OCI-LY7 (cell line): ENCODE measurements around the gene VIL1. TPM values are rescaled to one million over a fixed set of nuclear protein-coding genes. Genes with fewer than 3 reads are reported as not detected.

Source experiments
- BruUV-seq: library from RNA; stranded (reverse); fragments of 400-500 nt; replicated peaks from 2 replicates; lab custom pipeline; 2021; lab: Mats Ljungman, UMichigan
- CTCF ChIA-PET: fragments of 300-600 bp; sonication (Branson Sonifier 250); formaldehyde crosslinking; loops from one replicate; lab custom pipeline; 2022; ENCODE audit warnings: antibody characterized with exemption; ENCODE audit not compliant: unreplicated experiment; lab: Charles Lee
- POLR2A ChIA-PET: fragments of 300-600 bp; sonication (Branson Sonifier 250); formaldehyde crosslinking; loops from one replicate; lab custom pipeline; 2022; ENCODE audit warnings: antibody characterized with exemption; lab: Charles Lee
- DNase-seq: peaks from one replicate; pipeline ENCODE4 v3.0.0-alpha.2; 2015; ENCODE audit warnings: low spot score
- H2AFZ ChIP-seq: fragments of 200-600 bp; sonication (generic), shearing (Covaris generic); 2 replicates; pipeline ENCODE4 v1.6.1; 2014; ENCODE audit warnings: mild to moderate bottlenecking, antibody characterized with exemption, low read length, moderate library complexity
- H3K27ac ChIP-seq: fragments of 200-600 bp; sonication (generic); 2 replicates; pipeline ENCODE4 v1.5.1; 2014; ENCODE audit warnings: mixed run types, low read depth, mild to moderate bottlenecking, moderate library complexity, low read length, inconsistent platforms; ENCODE audit not compliant: poor library complexity, severe bottlenecking
- H3K36me3 ChIP-seq: fragments of 200-600 bp; sonication (generic); 2 replicates; pipeline ENCODE4 v1.6.1; 2014; ENCODE audit warnings: mild to moderate bottlenecking, antibody characterized with exemption, low read length, moderate library complexity, mixed read lengths; ENCODE audit not compliant: insufficient read depth
- H3K4me1 ChIP-seq: fragments of 200-600 bp; sonication (generic); 2 replicates; pipeline ENCODE4 v1.5.1; 2014; ENCODE audit warnings: mild to moderate bottlenecking, low read length; ENCODE audit not compliant: insufficient read depth, poor library complexity, severe bottlenecking
- H3K4me2 ChIP-seq: fragments of 200-600 bp; sonication (generic); 2 replicates; pipeline ENCODE4 v1.6.1; 2014; ENCODE audit warnings: mild to moderate bottlenecking, low read length
- H3K4me3 ChIP-seq: fragments of 200-600 bp; sonication (generic); 2 replicates; pipeline ENCODE4 v1.5.1; 2014; ENCODE audit warnings: mild to moderate bottlenecking, low read depth, low read length; ENCODE audit not compliant: poor library complexity, severe bottlenecking
- H3K79me2 ChIP-seq: fragments of 200-600 bp; sonication (generic); 2 replicates; pipeline ENCODE4 v1.6.1; 2016; ENCODE audit warnings: low read depth, mild to moderate bottlenecking, low read length, moderate library complexity, mixed read lengths; ENCODE audit not compliant: insufficient read depth
- H3K9me2 ChIP-seq: fragments of 200-600 bp; sonication (generic); 2 replicates; pipeline ENCODE4 v1.6.1; 2016; ENCODE audit warnings: mild to moderate bottlenecking, low read length, mixed read lengths; ENCODE audit not compliant: insufficient read depth
- H3K9me3 ChIP-seq: fragments of 200-600 bp; sonication (generic); 2 replicates; pipeline ENCODE4 v1.6.1; 2014; ENCODE audit warnings: mild to moderate bottlenecking, mixed run types, low read length, mixed read lengths
- H4K20me1 ChIP-seq: fragments of 200-600 bp; sonication (generic); 2 replicates; pipeline ENCODE4 v1.6.1; 2014; ENCODE audit warnings: mild to moderate bottlenecking, antibody characterized with exemption, low read length, moderate library complexity, mixed read lengths; ENCODE audit not compliant: insufficient read depth
- CTCF ChIP-seq: fragments of 200-600 bp; sonication (generic); conservative IDR thresholded peaks from 2 replicates; pipeline ENCODE4 v1.5.1; 2014; ENCODE audit warnings: mild to moderate bottlenecking, antibody characterized with exemption, low read length, moderate library complexity, mixed read lengths
- EZH2phosphoT487 ChIP-seq: fragments of 200-600 bp; sonication (generic); IDR thresholded peaks from 2 replicates; pipeline ENCODE4 v1.6.1; 2018; ENCODE audit warnings: low read depth, borderline replicate concordance, mild to moderate bottlenecking, mixed run types, antibody characterized with exemption, low read length, moderate library complexity, mixed read lengths
- intact Hi-C: fragments of 100-400 bp; cut with micrococcal nuclease; formaldehyde crosslinking; loops from one replicate; pipeline ENCODE4 v1.10.0; 2022; ENCODE audit not compliant: unreplicated experiment
- total RNA-seq, 2 experiments: library from RNA; depleted of rRNA in 1 of 2; stranded (reverse); fragments of >200 nt in 1 of 2; shearing (Covaris generic) in 1 of 2; gene quantifications; 2 replicates each; pipeline ENCODE4 v1.2.3, GENCODE V29; 2014 to 2022

The VIL1 gene
- total RNA-seq, 2 experiments from 2014 or later, result 0.47 TPM; not detected in 1

- Histone ChIP-seq H3K9me2 (no peaks in the 10 kb centered on the region), H4K20me1 (no peaks in the 10 kb centered on the region), H3K4me2 (peak overlapping the region; percentile 79), H3K9me3 (no peaks in the 10 kb centered on the region), H3K79me2 (peaks cover 5% of the 10 kb centered on the region; the same call in 1 of the 2 replicates), H3K4me1 (peaks cover 44% of the 10 kb centered on the region), H3K36me3 (no peaks in the 10 kb centered on the region), H3K27ac (peak overlapping the region; percentile 87), H2AFZ (peak overlapping the region; percentile 97), H3K4me3 (peak overlapping the region; percentile 88)
- peak; percentile 58 for DNase-seq
- TF ChIP-seq CTCF (no peak), EZH2phosphoT487 (no peak)
- CTCF ChIA-PET, result interaction anchor here (1.1 to 1.4 kb wide), 2 partner anchors 11 to 100 kb away, joined by 3 to 4 read pairs; no protein-coding TSS in a partner anchor
- POLR2A ChIA-PET, result interaction anchor here (1.0 to 1.6 kb wide), 4 partner anchors 94 to 126 kb away, joined by 3 to 10 read pairs (median 6); partner anchors contain the start of genes AAMP and PNKD
- intact Hi-C loops, result loop anchor here (5.0 kb wide), 2 partner anchors 38 to 497 kb away; partner anchors contain the start of gene CATIP
- no TSS peak for BruUV-seq
These were observed 23.5 kb upstream of the VIL1 start for GRCh38 chr2:218395456-218395825.

DNA sequence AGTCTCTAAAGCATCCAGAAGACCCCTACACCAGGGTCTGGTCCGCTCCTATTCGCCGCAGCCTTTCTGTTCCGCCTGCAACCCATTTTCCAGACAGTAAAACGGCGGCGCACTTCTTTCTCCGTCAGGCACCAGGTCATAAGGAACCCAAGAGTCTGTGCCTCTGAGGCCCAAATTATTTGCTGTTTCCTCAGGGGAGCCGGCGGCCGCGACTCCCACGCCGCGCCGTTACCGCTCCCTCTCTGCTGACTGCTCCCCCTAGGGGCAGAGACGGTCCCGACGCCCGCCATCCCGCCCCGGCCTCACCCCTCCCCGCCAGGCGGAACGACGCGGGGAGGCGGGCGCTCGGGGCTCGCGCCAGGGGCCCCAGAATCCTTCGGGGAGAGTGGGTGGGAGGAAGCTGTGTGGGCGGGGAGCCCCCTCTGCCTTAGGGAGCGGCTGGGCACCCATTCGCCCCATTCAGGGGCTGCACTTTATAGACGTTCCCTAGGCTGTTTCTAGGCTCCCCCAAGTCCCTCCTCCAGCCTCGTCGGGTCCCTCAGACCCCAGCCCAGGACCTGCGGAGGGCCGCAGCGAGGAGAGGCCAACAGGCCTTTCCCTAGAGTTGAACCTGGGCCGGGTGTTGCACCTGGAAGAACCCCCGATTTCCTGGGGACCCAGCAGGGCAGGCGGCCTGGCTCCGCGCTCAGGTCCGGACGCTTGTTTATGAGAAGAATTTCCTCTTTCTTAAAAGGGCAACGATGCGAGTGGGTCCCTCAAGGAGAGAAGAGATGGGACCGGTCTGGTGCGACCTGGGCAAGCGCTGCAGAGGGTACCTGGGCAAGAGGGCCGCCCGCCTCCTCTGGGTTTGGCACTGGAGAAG is 22.9 kb upstream of the VIL1 start:
- H3K4me2 ChIP-seq, result peak overlapping the region; percentile 79
- peak overlapping the region; percentile 87 for H3K27ac ChIP-seq
- BruUV-seq, result no TSS peak
- no peaks in the 10 kb centered on the region for H3K36me3 ChIP-seq
- peak; percentile 98 for DNase-seq
- peak overlapping the region; percentile 97 for H2AFZ ChIP-seq
- TF ChIP-seq EZH2phosphoT487 (no peak), CTCF (peak; percentile 89)
- peaks cover 46% of the 10 kb centered on the region for H3K4me1 ChIP-seq
- intact Hi-C loops, result loop anchor here (1.0 to 5.0 kb wide), 9 partner anchors 26 to 496 kb away; partner anchors contain the start of genes CATIP, CNOT9, TMBIM1 and USP37
- POLR2A ChIA-PET, result interaction anchor here (0.6 to 1.6 kb wide), 8 partner anchors 26 to 1709 kb away, joined by 3 to 7 read pairs (median 4); partner anchors contain the start of genes AAMP, CATIP and PNKD
- H3K4me3 ChIP-seq, result peak overlapping the region; percentile 88
- H4K20me1 ChIP-seq, result no peaks in the 10 kb centered on the region
- H3K9me2 ChIP-seq, result no peaks in the 10 kb centered on the region
- peaks cover 10% of the 10 kb centered on the region for H3K79me2 ChIP-seq
- no peaks in the 10 kb centered on the region for H3K9me3 ChIP-seq
- CTCF ChIA-PET, result interaction anchor here (0.6 to 1.4 kb wide), 4 partner anchors 12 to 101 kb away, joined by 3 to 4 read pairs (median 4); no protein-coding TSS in a partner anchor
